HepG2 (cell line): ENCODE data around the gene HNRNPA1. TPM values are rescaled to one million over a fixed set of nuclear protein-coding genes. Genes with fewer than 3 reads are reported as not detected.

Experiments used
- CBFB ChIP-seq: sonication (generic); formaldehyde crosslinking; IDR thresholded peaks from 2 replicates; pipeline ENCODE4 v1.4.0; 2020; ENCODE audit warnings: missing genetic modification reagents
- DMAP1 ChIP-seq: IDR thresholded peaks from 2 replicates; pipeline ENCODE4 v1.6.1; 2016
- EED ChIP-seq: sonication (generic); formaldehyde crosslinking; IDR thresholded peaks from 2 replicates; pipeline ENCODE4 v1.5.0; 2020; ENCODE audit warnings: mild to moderate bottlenecking, missing genetic modification reagents
- FOXA1 ChIP-seq, 2 experiments: fragments of 450-650 bp in 1 of 2; sonication (generic) in 1 of 2; formaldehyde crosslinking in 1 of 2; IDR thresholded peaks; 2 replicates each; pipeline versions ENCODE4 v1.4.0 to v1.6.1; 2016 to 2020; ENCODE audit warnings: missing genetic modification reagents in 1 of 2
- KMT2A ChIP-seq: sonication (generic); formaldehyde crosslinking; IDR thresholded peaks from 2 replicates; pipeline ENCODE4 v1.4.0; 2020; ENCODE audit warnings: missing genetic modification reagents
- MIER3 ChIP-seq: IDR thresholded peaks from 2 replicates; pipeline ENCODE4 v1.6.1; 2016; ENCODE audit warnings: missing compliant biosample characterization, borderline replicate concordance
- NCOA1 ChIP-seq: sonication (generic); formaldehyde crosslinking; IDR thresholded peaks from 2 replicates; pipeline ENCODE4 v1.9.0; 2021; ENCODE audit warnings: missing genetic modification reagents
- NFE2L2 ChIP-seq: fragments of 150-350 bp; IDR thresholded peaks from 2 replicates; pipeline ENCODE4 v1.6.1; 2014; ENCODE audit warnings: low read length
- NKX3-1 ChIP-seq: sonication (generic); formaldehyde crosslinking; IDR thresholded peaks from 2 replicates; pipeline ENCODE4 v1.5.0; 2020; ENCODE audit warnings: missing genetic modification reagents
- RAD21 ChIP-seq: fragments of 450-650 bp; formaldehyde crosslinking; IDR thresholded peaks from 2 replicates; pipeline ENCODE4 v1.5.0; 2020; ENCODE audit warnings: mild to moderate bottlenecking
- TSC22D2 ChIP-seq: sonication (generic); formaldehyde crosslinking; IDR thresholded peaks from 2 replicates; pipeline ENCODE4 v1.5.1; 2020; ENCODE audit warnings: missing genetic modification reagents, mild to moderate bottlenecking, borderline replicate concordance
- ZNF136 ChIP-seq: sonication (generic); formaldehyde crosslinking; IDR thresholded peaks from 2 replicates; pipeline ENCODE4 v1.8.1; 2022; ENCODE audit warnings: low read depth, mild to moderate bottlenecking, moderate library complexity, missing genetic modification reagents
- ZNF232 ChIP-seq: sonication (generic); formaldehyde crosslinking; IDR thresholded peaks from 2 replicates; pipeline ENCODE4 v1.4.0; 2020; ENCODE audit warnings: missing genetic modification reagents, borderline replicate concordance
- ZNF274 ChIP-seq: sonication (generic); formaldehyde crosslinking; IDR thresholded peaks from 2 replicates; pipeline ENCODE4 v1.5.1; 2020; ENCODE audit warnings: mild to moderate bottlenecking, missing genetic modification reagents
- ZNF337 ChIP-seq: sonication (generic); formaldehyde crosslinking; IDR thresholded peaks from 2 replicates; pipeline ENCODE4 v1.5.1; 2020; ENCODE audit warnings: missing genetic modification reagents, low read depth, mild to moderate bottlenecking, borderline replicate concordance
- ZNF567 ChIP-seq: sonication (generic); formaldehyde crosslinking; IDR thresholded peaks from 2 replicates; pipeline ENCODE4 v1.8.1; 2023; ENCODE audit warnings: mild to moderate bottlenecking, missing genetic modification reagents, borderline replicate concordance
- ZNF788 ChIP-seq: sonication (generic); formaldehyde crosslinking; IDR thresholded peaks from 2 replicates; pipeline ENCODE4 v1.5.0; 2020; ENCODE audit warnings: mild to moderate bottlenecking, missing genetic modification reagents, borderline replicate concordance
- polyA plus RNA-seq, 8 experiments: library from polyadenylated mRNA; depleted of rRNA in 3 of 8; stranded (reverse) in 7 of 8; unstranded in 1 of 8; fragments of >200 nt; fragmentation: Illumina TruSeq in 4 of 8; extraction: Trizol in 4 of 8; gene quantifications; 2 replicates each; pipeline versions ENCODE4 v1.2.1 to v1.2.3, GENCODE V29; 2011 to 2016; ENCODE audit warnings: low read depth in 4 of 8, missing spikeins in 1 of 8, mixed read lengths in 1 of 8; ENCODE audit not compliant: insufficient read depth in 1 of 8
- total RNA-seq, 5 experiments: library from RNA; depleted of rRNA; stranded (reverse); fragments of >200 nt; fragmentation: Illumina TruSeq; extraction: Trizol; gene quantifications; 2 replicates each; pipeline ENCODE4 v1.2.3, GENCODE V29; 2016; ENCODE audit warnings: low read depth in 1 of 5
- TF ChIP-seq, protein P1 (sequence below): sonication (generic); formaldehyde crosslinking; conservative IDR thresholded peaks from 2 replicates; pipeline ENCODE4 v1.4.0; 2020; ENCODE audit warnings: missing genetic modification reagents
- TF ChIP-seq, protein P2 (sequence below): sonication (generic); formaldehyde crosslinking; IDR thresholded peaks from 2 replicates; pipeline ENCODE4 v1.9.0; 2021; ENCODE audit warnings: missing genetic modification reagents, borderline replicate concordance
- TF ChIP-seq, protein P3 (sequence below): IDR thresholded peaks from 2 replicates; pipeline ENCODE4 v1.6.1; 2012; ENCODE audit warnings: low read length, improper control_type of control experiment
- TF ChIP-seq, protein P4 (sequence below): IDR thresholded peaks from 2 replicates; pipeline ENCODE4 v1.6.1; 2012; ENCODE audit warnings: low read depth, low read length, improper control_type of control experiment
- TF ChIP-seq, protein P5 (sequence below): sonication (generic); formaldehyde crosslinking; conservative IDR thresholded peaks from 2 replicates; pipeline ENCODE4 v1.8.1; 2023; ENCODE audit warnings: missing genetic modification reagents

The HNRNPA1 gene
- total and polyA plus RNA-seq, 2 of the 13 experiments (the other 11 are each of a cell fraction or from before 2014, with no cell fraction given), result 535 to 1,820 TPM

DNA sequence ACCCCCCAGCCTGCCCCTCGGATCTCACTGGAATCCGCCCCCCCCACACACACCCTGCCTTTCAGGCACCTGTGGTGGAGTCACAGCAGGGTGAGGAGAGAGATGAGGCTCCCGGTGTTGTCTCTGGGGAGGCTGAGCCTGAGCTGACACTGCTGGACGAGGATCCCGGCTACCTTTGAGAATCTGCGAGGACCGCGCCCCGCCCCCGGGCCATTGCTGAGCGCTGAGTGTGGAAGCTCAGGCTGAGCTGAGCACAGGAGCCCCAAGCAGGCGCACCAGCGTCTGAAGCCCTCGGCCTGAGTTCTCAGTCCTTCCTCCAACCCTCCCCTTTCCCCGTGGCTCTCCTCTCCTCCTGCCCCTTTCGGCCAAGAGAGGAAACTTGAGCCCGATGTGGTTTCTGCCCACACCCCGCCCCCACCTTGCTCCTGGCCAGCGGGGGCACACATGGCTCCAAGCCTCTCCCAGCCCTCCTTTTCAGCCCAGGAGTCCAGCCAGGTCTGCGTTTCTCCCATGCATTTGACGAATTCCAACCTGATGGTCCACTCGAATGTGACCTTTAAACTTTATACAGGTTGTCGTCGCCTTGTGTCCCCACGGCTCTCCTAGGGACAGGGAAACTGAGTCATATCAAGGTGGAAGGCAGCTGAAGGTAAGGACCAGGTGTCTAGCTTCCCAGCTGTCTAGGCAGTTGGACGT is 20.4 kb downstream of the HNRNPA1 start, which contains the start of gene NFE2 (continued):
- no peak for TF ChIP-seq ZNF337 (CRISPR knock-in tag)
- TF ChIP-seq EED (CRISPR knock-in tag), result no peak
- TF ChIP-seq, protein P1, sequence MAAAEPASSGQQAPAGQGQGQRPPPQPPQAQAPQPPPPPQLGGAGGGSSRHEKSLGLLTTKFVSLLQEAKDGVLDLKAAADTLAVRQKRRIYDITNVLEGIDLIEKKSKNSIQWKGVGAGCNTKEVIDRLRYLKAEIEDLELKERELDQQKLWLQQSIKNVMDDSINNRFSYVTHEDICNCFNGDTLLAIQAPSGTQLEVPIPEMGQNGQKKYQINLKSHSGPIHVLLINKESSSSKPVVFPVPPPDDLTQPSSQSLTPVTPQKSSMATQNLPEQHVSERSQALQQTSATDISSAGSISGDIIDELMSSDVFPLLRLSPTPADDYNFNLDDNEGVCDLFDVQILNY, result no peak
- no peak for TF ChIP-seq ZNF567 (CRISPR knock-in tag)
- no peak for TF ChIP-seq NFE2L2
- no peak for TF ChIP-seq NKX3-1 (CRISPR knock-in tag)
- TF ChIP-seq ZNF274 (CRISPR knock-in tag), result peak; percentile 61; the same call in 1 of the 2 replicates
- TF ChIP-seq DMAP1 (CRISPR knock-in tag), result no peak; the same call in 1 of the 2 replicates
- TF ChIP-seq, protein P2, sequence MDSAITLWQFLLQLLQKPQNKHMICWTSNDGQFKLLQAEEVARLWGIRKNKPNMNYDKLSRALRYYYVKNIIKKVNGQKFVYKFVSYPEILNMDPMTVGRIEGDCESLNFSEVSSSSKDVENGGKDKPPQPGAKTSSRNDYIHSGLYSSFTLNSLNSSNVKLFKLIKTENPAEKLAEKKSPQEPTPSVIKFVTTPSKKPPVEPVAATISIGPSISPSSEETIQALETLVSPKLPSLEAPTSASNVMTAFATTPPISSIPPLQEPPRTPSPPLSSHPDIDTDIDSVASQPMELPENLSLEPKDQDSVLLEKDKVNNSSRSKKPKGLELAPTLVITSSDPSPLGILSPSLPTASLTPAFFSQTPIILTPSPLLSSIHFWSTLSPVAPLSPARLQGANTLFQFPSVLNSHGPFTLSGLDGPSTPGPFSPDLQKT (CRISPR knock-in tag), result no peak
- TF ChIP-seq RAD21, result no peak
- peak; percentile 54; the same call in 1 of the 2 replicates for TF ChIP-seq CBFB (CRISPR knock-in tag)
- TF ChIP-seq, protein P3, sequence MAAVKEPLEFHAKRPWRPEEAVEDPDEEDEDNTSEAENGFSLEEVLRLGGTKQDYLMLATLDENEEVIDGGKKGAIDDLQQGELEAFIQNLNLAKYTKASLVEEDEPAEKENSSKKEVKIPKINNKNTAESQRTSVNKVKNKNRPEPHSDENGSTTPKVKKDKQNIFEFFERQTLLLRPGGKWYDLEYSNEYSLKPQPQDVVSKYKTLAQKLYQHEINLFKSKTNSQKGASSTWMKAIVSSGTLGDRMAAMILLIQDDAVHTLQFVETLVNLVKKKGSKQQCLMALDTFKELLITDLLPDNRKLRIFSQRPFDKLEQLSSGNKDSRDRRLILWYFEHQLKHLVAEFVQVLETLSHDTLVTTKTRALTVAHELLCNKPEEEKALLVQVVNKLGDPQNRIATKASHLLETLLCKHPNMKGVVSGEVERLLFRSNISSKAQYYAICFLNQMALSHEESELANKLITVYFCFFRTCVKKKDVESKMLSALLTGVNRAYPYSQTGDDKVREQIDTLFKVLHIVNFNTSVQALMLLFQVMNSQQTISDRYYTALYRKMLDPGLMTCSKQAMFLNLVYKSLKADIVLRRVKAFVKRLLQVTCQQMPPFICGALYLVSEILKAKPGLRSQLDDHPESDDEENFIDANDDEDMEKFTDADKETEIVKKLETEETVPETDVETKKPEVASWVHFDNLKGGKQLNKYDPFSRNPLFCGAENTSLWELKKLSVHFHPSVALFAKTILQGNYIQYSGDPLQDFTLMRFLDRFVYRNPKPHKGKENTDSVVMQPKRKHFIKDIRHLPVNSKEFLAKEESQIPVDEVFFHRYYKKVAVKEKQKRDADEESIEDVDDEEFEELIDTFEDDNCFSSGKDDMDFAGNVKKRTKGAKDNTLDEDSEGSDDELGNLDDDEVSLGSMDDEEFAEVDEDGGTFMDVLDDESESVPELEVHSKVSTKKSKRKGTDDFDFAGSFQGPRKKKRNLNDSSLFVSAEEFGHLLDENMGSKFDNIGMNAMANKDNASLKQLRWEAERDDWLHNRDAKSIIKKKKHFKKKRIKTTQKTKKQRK, result no peak
- TF ChIP-seq, protein P4, sequence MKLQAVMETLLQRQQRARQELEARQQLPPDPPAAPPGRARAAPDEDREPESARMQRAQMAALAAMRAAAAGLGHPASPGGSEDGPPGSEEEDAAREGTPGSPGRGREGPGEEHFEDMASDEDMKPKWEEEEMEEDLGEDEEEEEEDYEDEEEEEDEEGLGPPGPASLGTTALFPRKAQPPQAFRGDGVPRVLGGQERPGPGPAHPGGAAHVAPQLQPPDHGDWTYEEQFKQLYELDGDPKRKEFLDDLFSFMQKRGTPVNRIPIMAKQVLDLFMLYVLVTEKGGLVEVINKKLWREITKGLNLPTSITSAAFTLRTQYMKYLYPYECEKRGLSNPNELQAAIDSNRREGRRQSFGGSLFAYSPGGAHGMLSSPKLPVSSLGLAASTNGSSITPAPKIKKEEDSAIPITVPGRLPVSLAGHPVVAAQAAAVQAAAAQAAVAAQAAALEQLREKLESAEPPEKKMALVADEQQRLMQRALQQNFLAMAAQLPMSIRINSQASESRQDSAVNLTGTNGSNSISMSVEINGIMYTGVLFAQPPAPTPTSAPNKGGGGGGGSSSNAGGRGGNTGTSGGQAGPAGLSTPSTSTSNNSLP, result no peak
- TF ChIP-seq ZNF136 (CRISPR knock-in tag), result no peak
- no peak for TF ChIP-seq KMT2A (CRISPR knock-in tag)
- TF ChIP-seq NCOA1 (CRISPR knock-in tag), result no peak
- TF ChIP-seq, protein P5, sequence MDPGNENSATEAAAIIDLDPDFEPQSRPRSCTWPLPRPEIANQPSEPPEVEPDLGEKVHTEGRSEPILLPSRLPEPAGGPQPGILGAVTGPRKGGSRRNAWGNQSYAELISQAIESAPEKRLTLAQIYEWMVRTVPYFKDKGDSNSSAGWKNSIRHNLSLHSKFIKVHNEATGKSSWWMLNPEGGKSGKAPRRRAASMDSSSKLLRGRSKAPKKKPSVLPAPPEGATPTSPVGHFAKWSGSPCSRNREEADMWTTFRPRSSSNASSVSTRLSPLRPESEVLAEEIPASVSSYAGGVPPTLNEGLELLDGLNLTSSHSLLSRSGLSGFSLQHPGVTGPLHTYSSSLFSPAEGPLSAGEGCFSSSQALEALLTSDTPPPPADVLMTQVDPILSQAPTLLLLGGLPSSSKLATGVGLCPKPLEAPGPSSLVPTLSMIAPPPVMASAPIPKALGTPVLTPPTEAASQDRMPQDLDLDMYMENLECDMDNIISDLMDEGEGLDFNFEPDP (CRISPR knock-in tag), result 0 out of 2 replicates have a peak, but pooled peaks have one; percentile 80
- no peak for TF ChIP-seq FOXA1 (IDR thresholded peaks at IDR 0.05)
- TF ChIP-seq FOXA1 (CRISPR knock-in tag; IDR thresholded peaks at IDR 0.05), result no peak; the same call in 1 of the 2 replicates
- no peak for TF ChIP-seq ZNF788
- no peak for TF ChIP-seq TSC22D2 (CRISPR knock-in tag)
- TF ChIP-seq ZNF232 (CRISPR knock-in tag), result no peak
- TF ChIP-seq MIER3 (CRISPR knock-in tag), result no peak
